HG03520 (cell line): ENCODE results near the gene LRRC31.

ENCODE experiments used
- ATAC-seq: cut with Tn5 transposase; IDR thresholded peaks from one replicate; pipeline ENCODE4 v1.9.1; 2021; ENCODE audit warnings: mild to moderate bottlenecking, moderate library complexity; ENCODE audit not compliant: unreplicated experiment

The LRRC31 gene

GRCh38 chr3:169813757-169814517 lies 55.8 kb downstream of the LRRC31 start:
- ATAC-seq: peak; percentile 95

GRCh38 chr3:169813278-169813677 lies 56.5 kb downstream of the LRRC31 start:
- no peak for ATAC-seq

- ATAC-seq: peak; percentile 57
Observed at GRCh38 chr3:169812332-169813235, 57.2 kb downstream of the LRRC31 start, which contains the start of the genes LRRC34 and LRRIQ4. LRRC34 (minus strand) TSS chr3:169812904; CDS start chr3:169812548, 356 bp downstream. LRRIQ4 (plus strand) TSS chr3:169812870; CDS start chr3:169821922, 9,052 bp downstream.

GRCh38 chr3:169811631-169812331 lies 58.0 kb downstream of the LRRC31 start:
- no peak for ATAC-seq

- ATAC-seq: no peak
Observed at GRCh38 chr3:169809230-169809795, 60.4 kb downstream of the LRRC31 start.

- ATAC-seq: no peak
Observed at GRCh38 chr3:169804681-169805080, 65.1 kb downstream of the LRRC31 start.

GRCh38 chr3:169792359-169792758 lies 77.4 kb downstream of the LRRC31 start:
- ATAC-seq: no peak

- ATAC-seq: no peak
Observed at GRCh38 chr3:169790687-169791429, 78.9 kb downstream of the LRRC31 start.

GRCh38 chr3:169790219-169790618 lies 79.5 kb downstream of the LRRC31 start:
- ATAC-seq: no peak
